ENCODE measurements around the gene PARD3.

PARD3 gene

DNA sequence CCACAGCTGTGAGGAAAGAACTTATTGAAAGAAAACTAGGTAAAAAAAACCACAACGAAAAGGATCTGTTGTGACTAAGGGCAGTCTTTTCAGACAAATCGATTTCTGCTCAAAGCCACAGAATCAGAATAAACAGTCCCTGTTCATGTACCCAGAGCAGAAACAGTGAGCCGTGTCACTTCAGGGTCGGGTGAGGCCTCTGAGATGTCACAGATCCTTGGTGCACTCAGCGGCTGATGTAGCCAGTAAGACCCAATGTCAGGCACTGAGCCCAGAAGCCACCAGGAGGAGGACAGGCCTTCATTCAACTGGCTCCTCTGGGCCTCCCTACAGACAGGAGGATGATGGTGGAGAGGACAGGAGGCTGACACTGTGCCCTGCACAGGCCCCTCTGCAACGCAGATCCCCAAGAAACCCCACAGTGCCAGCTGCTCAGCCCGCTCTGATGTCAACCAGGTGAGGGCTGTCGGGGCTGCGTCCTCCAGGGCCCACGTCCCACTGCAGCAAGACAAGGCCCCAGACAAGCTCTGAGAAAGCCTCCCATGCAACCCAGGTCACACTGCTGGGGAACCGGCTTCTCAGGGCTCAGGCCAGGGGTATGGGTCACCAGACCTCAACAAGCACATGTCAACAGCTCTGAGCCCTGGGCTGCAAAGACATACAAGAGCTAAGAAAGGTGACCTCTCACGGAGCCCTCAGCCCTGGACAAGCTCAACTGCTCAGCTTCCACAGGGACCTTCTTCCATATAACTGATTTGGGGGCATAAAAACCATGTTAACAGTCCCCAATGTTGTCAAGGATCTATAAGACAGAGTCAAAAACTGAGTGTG, 190.6 kb downstream of the PARD3 start:
- DNase-seq (ENCODE audit: low read depth in 2 of 2) = no peak

DNA sequence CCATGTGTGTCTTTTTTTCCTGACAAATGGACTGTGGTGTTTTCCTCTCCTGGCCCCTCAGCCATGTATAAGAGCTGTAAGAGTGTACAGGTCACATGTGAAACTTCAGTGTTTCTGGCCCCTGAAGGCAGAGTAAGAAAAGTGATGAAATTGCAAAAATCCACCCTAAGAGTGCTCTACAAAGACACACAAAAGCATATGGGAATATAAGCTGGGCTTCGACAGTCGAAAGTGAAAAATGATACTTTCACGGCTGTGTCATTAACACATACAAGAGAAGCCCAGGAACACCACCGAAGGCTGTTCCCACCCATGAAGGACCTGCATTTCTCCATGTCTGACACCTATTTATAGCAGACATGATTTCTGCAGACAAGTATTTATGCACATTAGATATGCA, 192.2 kb downstream of the PARD3 start:
- DNase-seq (ENCODE audit: low read depth in 2 of 2) = no peak

DNA sequence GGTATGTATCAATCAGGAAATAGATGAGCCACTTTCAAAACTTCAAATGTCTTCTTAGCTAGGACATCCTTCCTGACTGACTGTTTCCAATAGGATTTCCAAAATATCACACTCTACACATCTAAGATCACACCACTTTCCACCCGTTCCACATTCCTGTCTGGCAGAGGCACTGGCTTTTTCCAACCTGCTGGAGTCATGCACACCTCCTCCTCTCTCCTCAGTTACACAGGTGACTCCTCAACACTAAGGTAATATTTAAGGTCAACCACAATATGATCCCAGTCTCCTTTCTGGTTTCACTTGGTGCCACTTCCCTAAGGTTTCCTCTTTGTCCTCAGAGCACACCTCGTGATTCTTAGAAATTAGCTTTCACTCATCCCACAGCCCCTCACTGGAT, 196.5 kb downstream of the PARD3 start:
- DNase-seq (ENCODE audit: low read depth in 2 of 2) = no peak

DNA sequence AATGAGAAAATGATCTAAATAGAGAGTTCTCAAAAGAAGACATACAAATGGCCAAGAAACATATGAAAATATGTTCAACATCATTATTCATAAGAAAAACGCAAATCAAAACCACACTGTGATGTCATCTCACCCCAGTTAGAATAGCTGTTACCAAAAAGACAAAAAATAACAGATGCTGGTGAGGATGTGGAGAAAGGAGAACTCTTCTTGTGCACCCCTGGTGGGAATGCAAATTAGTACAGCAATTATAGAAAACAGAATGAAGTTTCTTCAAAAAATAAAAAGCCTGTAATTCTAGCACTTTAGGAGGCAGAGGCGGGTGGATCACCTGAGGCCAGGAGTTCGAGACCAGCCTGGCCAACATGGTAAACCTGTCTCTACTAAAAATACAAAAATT, 199.3 kb downstream of the PARD3 start:
- no peak for DNase-seq (ENCODE audit: low read depth in 2 of 2)

DNA sequence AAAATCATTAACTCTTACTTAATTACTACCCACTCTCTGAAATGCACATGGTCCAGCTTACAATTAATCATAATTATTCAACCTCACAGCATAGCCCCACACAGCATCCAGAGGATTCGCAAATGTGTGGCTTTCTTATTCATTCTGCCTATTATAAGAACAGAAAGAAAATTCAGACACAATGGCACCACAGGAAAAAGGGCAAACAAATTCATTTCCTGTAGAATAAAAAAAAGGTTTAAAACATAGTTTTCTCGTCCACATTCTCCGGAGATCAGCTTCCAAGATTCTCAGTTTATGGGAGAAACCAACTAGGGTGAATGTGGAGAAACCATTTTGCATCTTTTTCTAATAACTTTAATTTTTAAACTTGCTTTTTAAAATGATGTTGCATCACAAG, 201.6 kb downstream of the PARD3 start:
- DNase-seq (ENCODE audit: low read depth in 2 of 2) = no peak

DNA sequence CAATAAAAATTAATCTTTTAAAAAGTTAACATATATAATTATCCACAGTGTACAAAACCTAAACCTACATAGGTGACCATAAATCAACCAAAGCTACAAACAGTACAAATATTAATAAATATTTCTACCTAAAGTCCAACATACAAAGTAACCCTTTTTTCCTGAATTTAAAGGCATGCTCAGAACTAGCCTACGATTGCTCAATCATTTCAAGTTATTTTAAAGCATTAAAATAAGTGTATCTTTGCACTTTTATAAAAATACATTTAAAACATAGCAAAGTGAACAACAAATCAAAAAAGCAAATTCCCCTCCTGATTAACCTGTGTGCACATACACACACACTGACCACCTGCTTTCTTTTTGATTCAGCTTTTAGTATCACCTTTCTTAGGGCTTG, 202.2 kb downstream of the PARD3 start:
- no peak for DNase-seq (ENCODE audit: low read depth in 2 of 2)

DNA sequence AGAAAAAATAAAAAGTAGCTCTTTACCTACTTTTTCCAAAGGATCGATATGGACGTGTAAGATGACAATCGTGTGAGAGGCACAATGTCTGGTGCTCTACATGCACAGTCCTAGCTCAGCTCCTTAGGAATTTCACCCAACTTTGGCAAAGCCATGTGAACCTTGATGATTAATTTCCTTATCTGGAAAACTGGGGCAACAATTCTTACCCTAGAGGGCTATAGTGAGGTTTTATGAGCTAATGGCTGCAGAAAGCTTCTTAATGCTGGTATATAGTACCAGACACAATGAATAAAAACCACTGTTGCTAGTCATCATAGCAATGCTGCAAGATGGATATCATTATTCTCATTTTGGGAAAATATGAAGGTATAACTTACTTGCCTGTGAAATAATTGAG, 202.7 kb downstream of the PARD3 start:
- DNase-seq (ENCODE audit: low read depth in 2 of 2) = no peak

DNA sequence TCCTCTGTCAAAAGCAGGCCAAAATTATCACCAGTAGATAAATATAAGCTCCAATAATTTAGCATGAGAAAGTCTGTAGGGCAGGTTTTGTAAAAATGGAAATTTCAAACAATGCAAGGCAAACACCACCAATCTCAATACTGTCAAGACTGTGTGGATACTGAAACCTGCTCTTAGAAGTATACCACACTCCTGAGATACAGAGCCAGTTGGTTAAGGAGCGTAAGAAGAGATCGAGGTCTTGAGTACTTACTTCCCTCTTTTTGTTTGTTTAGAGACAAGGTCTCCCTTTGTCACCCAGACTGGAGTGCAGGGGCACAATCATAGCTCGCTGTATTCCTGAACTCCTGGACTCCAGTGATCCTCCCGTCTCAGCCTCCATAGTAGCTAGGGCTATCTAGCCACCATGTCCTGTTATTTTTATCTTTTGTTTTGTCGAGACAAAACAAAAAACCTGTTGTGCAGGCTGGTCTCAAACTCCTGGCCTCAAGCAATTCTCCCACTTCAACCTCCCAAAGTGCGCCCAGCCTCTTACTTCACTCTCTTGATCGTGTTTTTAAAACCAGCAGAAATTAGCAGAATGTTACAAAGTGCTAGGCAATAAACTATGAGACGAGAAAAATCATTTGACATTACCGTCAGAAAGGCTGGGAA, 205.7 kb downstream of the PARD3 start:
- no peak for DNase-seq (ENCODE audit: low read depth in 2 of 2)

DNA sequence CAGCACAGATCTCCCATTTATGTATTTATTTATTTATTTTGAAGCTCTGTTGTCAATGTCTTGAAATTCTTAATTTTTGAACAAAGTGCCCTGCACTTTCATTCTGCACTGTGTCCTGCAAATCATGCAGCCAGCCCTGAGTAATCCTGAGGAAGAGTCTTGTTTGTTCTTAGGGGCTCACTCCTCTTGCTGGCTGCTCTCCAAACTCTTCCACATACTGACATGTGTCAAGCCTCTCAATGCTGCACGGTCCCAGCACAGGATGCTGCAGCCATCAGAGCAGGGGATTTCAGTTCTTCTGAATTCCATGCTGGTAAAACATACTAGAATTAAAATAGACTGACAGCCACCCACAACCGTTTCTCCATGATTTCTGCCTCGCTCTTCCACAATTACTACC, 207.2 kb downstream of the PARD3 start:
- DNase-seq (ENCODE audit: low read depth in 2 of 2) = no peak

DNA sequence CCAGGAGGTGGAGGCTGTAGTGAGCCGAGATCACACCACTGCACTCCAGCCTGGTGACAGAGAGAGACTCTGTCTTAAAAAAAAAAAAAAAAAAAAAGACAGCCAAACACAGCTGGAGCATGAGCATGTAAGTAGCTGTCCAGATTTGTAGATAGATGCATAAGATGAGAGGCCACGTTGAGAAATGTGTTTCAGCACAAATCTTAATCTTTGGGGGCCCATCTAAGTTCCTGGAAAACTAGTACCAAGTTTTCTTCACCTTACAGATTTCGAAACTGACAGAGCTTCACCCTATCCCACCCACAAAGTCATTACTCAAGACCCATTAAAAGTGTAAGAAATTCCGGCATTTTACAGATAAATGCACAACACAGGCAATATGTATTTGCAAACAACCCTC, 208.2 kb downstream of the PARD3 start:
- DNase-seq (ENCODE audit: low read depth in 2 of 2) = no peak

DNA sequence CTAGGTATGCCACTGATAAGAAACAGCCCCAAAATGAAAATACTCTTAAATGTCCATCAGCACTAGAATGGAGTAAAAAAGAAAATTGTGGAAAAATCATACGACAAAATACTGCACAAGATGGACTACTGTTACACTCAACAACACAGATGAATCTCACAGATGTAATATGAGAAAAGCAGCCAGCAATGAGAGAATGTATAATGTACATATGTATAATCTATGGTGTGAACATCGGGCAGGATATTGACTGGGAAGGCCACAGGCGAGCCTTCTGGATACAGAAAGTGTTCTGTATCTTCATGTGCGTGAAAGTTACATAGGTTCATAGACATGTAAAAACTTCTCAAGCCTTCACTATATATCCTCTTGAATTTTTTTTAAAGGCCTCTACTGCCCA, 212.6 kb downstream of the PARD3 start:
- no peak for DNase-seq (ENCODE audit: low read depth in 2 of 2)

DNA sequence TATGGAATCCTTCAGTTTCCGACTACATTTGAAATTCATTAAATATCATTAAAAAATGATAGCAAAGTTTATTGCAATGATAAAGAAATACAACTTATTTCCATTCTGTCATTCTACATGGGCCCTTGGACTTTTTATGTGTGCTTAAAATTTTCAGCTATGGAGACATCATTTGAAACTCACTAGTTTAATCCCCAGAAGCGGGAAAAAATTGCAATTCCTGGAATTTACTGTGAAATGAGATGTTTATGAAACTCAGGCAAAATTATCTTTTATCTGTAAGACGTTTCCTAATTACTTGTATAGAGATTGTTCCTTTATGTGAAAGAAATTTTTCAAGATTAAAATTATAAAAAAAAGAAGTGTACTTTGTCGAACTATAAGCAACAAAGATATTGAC, 213.4 kb downstream of the PARD3 start:
- DNase-seq (ENCODE audit: low read depth in 2 of 2) = no peak

DNA sequence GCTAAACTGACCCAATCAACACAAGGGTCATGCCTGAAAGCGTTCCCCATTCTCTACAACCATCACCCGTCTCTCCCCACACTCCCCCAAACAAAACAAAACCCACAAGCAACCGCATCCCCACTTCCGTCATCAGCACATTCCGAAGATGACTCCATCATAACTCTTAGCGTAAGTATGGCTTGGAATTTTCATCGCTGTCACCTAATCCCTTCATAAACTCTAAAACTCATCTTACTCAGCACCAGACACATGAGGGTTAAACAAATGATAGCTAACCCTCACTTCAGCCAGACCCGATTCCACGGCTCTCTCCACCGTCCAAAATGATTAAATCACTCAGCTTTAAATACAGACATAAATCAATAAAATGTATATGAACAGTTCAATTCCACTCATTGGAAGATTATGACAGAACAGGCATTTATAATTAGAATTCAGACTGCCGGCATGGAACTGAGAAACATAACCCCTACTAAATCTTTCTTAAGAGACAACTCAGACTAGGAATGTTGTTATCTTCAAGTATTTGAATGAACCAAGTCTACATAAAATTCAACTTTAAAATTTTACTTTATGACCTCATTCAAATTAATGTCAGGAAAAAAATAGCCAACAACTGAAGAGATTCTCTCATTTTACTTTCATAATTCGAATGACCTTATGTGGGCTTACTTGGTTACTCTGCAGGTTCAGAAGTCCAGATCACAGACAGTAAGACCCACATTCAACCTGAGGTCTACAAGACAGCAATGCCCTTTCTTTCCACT, 215.9 kb downstream of the PARD3 start:
- DNase-seq (ENCODE audit: low read depth in 2 of 2) = no peak

DNA sequence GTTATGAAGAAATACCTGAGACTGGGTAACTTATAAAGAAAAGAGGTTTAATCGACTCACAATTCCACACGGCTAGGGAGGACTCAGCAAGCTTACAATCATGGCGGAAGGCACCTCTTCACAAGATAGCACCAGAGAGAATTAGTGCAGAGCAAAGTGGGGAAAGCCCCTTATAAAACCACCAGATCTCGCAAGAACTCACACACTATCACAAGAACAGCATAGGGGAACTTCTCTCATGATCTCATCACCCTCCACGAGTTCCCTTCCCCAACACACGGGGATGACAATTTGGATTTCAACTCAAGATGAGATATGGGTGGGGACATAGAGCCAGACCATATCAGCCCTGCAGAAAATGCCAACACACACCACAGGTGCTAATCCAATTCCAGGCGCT, 218.7 kb downstream of the PARD3 start:
- DNase-seq (ENCODE audit: low read depth in 2 of 2) = no peak

DNA sequence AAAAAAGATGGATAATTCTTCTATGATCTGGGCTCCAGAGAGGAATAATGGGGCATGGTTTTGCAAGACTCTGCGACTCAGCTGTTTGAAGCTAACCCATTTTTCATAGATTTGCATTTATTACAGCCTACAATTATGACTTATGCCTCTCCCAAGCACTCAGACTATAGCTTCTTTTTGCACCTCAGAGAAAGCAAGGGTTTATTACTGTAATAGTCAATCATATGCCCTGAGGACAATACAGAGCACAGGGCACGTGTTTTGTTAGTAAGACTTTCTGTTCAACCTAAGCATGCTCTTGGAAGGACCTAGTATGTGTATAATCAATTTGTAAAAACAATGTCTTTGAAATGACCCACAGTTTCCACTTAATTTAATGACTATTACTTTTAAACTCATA, 221.2 kb downstream of the PARD3 start:
- DNase-seq (ENCODE audit: low read depth in 2 of 2) = no peak

DNA sequence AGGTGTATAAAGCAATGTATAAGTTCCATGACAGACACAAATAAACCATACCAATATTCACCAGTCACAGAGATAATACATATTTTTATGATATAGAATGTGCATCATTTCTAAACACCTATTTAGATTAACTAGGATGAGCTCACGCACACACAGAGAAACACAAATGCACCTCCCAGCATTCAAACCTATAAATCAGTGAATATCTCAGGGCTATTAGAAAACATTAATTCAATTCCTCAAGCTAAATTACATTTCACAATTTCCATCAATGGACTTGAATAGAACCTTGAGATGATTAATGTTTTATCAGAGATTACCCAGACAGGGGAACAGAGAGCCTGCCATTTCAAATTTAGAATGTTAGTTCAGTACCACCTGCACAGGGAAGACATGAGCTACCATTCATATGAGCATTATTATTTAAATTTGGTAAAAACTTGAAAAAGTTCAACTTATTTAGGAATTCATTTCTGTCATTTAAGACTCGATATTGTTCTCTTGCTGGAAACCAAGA, 221.7 kb downstream of the PARD3 start:
- DNase-seq (ENCODE audit: low read depth in 2 of 2) = no peak

DNA sequence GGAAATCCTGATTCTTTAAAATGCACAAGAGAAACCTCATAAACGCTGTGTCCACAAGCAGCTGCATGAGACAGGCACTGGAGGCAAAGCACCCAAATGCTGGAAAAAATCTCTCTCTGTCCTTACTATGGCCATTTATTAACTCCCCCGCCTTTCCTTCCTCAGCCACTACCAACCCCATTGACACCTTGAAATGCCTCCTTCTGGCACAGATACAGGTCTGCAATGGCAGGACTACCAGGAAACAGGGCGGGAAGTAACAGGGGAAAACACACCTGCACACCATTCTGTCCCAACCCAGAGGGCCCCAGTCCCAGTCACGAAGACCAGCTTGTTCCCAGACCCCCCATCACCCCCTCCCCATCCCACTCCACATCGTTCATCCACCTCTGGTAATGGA, 224.3 kb downstream of the PARD3 start:
- no peak for DNase-seq (ENCODE audit: low read depth in 2 of 2)

DNA sequence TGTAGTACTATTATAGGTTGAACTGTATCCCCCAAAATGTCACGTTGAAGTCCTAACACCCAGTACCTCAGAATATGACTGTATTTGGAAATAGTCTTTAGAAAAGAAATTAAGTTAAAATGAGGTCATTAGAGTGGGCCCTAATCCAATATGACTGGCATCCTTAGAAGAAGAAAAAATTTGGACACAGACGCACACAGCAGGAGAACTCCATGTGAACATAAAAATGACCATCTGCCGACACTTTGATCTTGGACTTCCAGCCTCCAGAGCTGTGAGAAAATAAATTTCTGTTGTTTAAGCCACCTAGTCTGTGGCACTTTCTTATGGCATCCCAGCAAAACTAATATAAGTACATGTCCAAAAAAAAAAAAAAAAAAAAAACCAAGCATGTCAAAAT, 225.8 kb downstream of the PARD3 start:
- no peak for DNase-seq (ENCODE audit: low read depth in 2 of 2)

DNA sequence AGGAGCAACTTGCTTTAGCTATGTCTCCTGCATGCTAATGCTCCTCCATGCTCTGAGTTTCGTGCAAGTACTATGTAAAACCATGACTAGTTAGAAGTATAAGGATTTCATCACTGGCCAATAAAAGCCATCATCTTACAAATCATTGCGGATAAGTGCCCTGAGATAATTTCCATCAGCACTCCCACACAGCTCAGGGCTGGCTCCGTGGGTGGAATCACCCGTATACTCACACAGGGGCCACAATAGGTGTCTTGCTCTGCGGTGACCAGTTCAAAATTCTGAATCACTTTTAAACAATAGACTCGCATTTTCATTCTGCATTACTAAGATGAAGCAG, 227.4 kb downstream of the PARD3 start:
- no peak for DNase-seq (ENCODE audit: low read depth in 2 of 2)

DNA sequence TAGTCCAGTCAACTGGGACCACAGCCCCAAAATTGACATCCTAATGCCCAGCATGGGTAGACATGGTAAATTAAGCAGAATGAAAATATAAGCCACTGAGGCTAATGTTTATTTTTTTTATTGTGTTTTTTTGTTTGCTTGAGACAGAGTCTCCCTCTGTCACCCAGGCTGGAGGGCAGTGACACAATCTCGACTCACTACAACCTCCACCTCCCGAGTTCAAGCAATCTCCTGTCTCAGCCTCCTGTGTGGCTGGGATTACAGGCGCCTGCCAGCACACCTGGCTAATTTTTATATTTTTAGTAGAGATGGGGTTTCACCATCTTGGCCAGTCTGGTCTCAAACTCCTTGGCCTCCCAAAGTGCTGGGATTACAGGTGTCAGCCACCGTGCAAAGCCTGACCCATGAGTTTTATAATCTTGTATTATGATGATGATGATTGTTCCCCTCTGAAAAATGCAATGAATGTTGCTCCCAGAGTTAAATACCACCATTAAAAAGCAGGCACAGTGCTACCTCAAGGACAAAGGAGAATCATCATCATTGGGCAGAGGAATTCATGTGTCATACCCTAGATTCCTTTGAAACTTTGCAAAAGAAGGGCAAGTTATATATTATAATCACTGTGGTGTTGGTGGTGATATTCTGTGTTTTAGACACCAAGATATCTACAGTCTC, 228.0 kb downstream of the PARD3 start:
- DNase-seq (ENCODE audit: low read depth in 2 of 2) = no peak

DNA sequence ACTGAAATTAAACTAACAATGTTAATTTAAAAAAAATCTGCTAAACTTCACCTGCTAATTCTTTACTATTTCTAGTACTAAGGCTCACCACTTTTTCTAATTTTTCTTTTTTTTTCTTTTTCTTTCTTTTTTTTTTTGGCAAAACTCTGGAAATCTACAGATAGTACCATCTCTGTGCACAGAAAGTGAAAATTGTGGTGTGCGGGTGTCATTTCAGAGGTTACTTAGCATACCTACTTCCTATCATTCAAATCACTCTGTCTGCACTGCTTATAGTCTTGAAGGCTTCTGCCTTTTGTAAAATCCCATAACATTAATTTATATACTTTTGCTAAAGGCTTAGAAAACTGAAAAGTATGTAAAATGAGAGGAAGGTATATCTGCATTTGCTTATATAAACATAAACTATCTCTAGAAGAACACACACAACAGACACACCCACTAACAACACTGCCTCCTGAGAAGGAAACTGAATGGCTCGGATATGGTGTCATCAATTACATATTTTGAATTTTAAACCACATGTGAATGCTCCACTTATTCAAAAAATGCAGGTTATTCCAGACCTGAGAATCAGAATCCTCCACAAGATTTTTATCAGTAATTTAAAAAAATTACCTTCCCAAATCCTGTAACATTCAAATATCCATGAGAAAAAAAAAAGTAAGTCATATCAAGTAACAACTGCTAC, 229.5 kb downstream of the PARD3 start:
- no peak for DNase-seq (ENCODE audit: low read depth in 2 of 2)

DNA sequence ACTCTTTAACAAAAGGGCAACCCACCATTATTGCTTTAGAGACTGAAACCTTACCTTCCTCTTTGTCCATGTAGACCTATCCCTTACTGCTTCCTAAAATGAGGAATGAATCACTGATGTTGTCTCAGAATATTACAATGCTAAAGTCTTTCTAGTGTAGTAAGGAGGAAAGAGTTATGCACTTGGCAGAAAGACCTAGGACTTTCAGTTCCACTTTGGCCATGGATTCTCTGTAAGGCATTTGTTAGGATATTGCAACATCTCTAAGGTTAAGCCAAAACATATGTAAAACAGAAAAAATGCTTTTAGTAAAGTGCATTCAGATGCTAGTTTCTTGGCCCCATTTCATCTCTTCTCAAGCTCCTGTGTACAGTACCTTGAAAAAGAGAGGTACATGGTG, 230.9 kb downstream of the PARD3 start:
- DNase-seq (ENCODE audit: low read depth in 2 of 2) = no peak

All from stimulated activated CD8-positive, alpha-beta memory T cell treated with anti-CD3 and anti-CD28 coated beads, Interleukin-2, amount 100 ng/mL, for 48 hours (primary cell).